GM21390 (cell line): Measurements from ENCODE around the gene CFTR.
"Not testable (repeated sequence)": the region's sequence is repeated elsewhere in the genome, so short reads cannot be mapped to it uniquely, and the experiment has no call there.

ENCODE experiments used
- ATAC-seq: cut with Tn5 transposase; IDR thresholded peaks from one replicate; pipeline ENCODE4 v1.9.1; 2021; ENCODE audit not compliant: unreplicated experiment

Gene CFTR

GRCh38 chr7:117479225-117480054 lies at the start of gene CFTR:
Gene CFTR, plus strand, starts transcription at chr7:117480025. Its CDS starts 70 bp downstream, at chr7:117480095.
- ATAC-seq: no peak

- ATAC-seq: peak; percentile 93
These were observed 44.3 kb upstream of the CFTR start for GRCh38 chr7:117435475-117436043.

- no peak for ATAC-seq
These were observed 35.2 kb upstream of the CFTR start for GRCh38 chr7:117444646-117445045.

GRCh38 chr7:117445206-117445605 lies 34.6 kb upstream of the CFTR start:
- ATAC-seq: no peak

- no peak for ATAC-seq
These were observed 33.5 kb upstream of the CFTR start for GRCh38 chr7:117446220-117446815.

GRCh38 chr7:117448655-117449054 lies 31.2 kb upstream of the CFTR start:
- ATAC-seq: no peak

- no peak for ATAC-seq
These were observed 20.7 kb upstream of the CFTR start for GRCh38 chr7:117458977-117459583.

- ATAC-seq: no peak
These were observed 20.1 kb upstream of the CFTR start for GRCh38 chr7:117459735-117460134.

- ATAC-seq: not testable (repeated sequence)
These were observed 19.0 kb upstream of the CFTR start for GRCh38 chr7:117460815-117461214.

GRCh38 chr7:117468174-117468573 lies 11.7 kb upstream of the CFTR start:
- no peak for ATAC-seq

GRCh38 chr7:117470777-117471176 lies 9.0 kb upstream of the CFTR start:
- ATAC-seq: peak; percentile 50

GRCh38 chr7:117472335-117472734 lies 7.5 kb upstream of the CFTR start:
- no peak for ATAC-seq

- no peak for ATAC-seq
These were observed 3.1 kb upstream of the CFTR start for GRCh38 chr7:117476557-117477215.

GRCh38 chr7:117478836-117479224 lies 995 bp upstream of the CFTR start:
- no peak for ATAC-seq

- no peak for ATAC-seq
These were observed 184 bp downstream of the CFTR start for GRCh38 chr7:117480055-117480362.

GRCh38 chr7:117480978-117481377 lies 1.2 kb downstream of the CFTR start:
- ATAC-seq: no peak

GRCh38 chr7:117485118-117485620 lies 5.3 kb downstream of the CFTR start:
- ATAC-seq: no peak

- no peak for ATAC-seq
These were observed 9.2 kb downstream of the CFTR start for GRCh38 chr7:117489016-117489415.

GRCh38 chr7:117489430-117489829 lies 9.6 kb downstream of the CFTR start:
- no peak for ATAC-seq

- no peak for ATAC-seq
These were observed 10.1 kb downstream of the CFTR start for GRCh38 chr7:117489911-117490310.

- ATAC-seq: no peak
These were observed 12.8 kb downstream of the CFTR start for GRCh38 chr7:117492649-117493048.
